ENCODE data around the gene SLC24A1.

Gene SLC24A1

GRCh38 chr15:65583701-65584100 is 38.0 kb upstream of the SLC24A1 start:
- TF ChIP-seq CTCF (IDR thresholded peaks at IDR 0.05; ENCODE audit: borderline replicate concordance, extremely low read depth, low read length, poor library complexity, severe bottlenecking) (no peak), EZH2 (IDR thresholded peaks at IDR 0.05; ENCODE audit: borderline replicate concordance, low read depth, low read length, severe bottlenecking) (no peak)
- peaks cover 17% of the 10 kb centered on the region for H3K4me1 ChIP-seq (ENCODE audit: insufficient read depth, low read length)
- DNase-seq (peak; percentile 61), ATAC-seq (ENCODE audit: insufficient read depth, low read depth) (peak; percentile 89)
- no peaks in the 10 kb centered on the region for H3K79me2 ChIP-seq (ENCODE audit: insufficient read depth, low read length)
- no peak overlapping the region for H3K4me2 ChIP-seq (ENCODE audit: insufficient read depth, low read length)
- no peaks in the 10 kb centered on the region for H3K27me3 ChIP-seq (ENCODE audit: insufficient read depth, low read length, poor library complexity)
- no peak overlapping the region for H3K9ac ChIP-seq (ENCODE audit: low read depth, low read length)
- H3K9me3 ChIP-seq (ENCODE audit: insufficient read depth, low read length, severe bottlenecking), result no peaks in the 10 kb centered on the region
- H3K4me3 ChIP-seq (ENCODE audit: low read depth in 1 of 2, low read length in 2 of 2), result no peak overlapping the region
- H4K20me1 ChIP-seq (ENCODE audit: insufficient read depth, low read length), result no peaks in the 10 kb centered on the region
- H3K36me3 ChIP-seq (ENCODE audit: insufficient read depth, low read length), result peaks cover 68% of the 10 kb centered on the region
- H2AFZ ChIP-seq (ENCODE audit: low read depth, low read length), result no peak overlapping the region
- H3K27ac ChIP-seq (ENCODE audit: low read length), result 0 out of 2 replicates have a peak overlapping the region, but pooled peaks have one; percentile 42

GRCh38 chr15:65584241-65584640 is 37.5 kb upstream of the SLC24A1 start:
- Histone ChIP-seq H3K9me3 (ENCODE audit: insufficient read depth, low read length, severe bottlenecking) (no peaks in the 10 kb centered on the region), H3K79me2 (ENCODE audit: insufficient read depth, low read length) (no peaks in the 10 kb centered on the region), H2AFZ (ENCODE audit: low read depth, low read length) (no peak overlapping the region), H4K20me1 (ENCODE audit: insufficient read depth, low read length) (no peaks in the 10 kb centered on the region), H3K9ac (ENCODE audit: low read depth, low read length) (no peak overlapping the region), H3K4me2 (ENCODE audit: insufficient read depth, low read length) (no peak overlapping the region), H3K27ac (ENCODE audit: low read length) (0 out of 2 replicates have a peak overlapping the region, but pooled peaks have one; percentile 0), H3K36me3 (ENCODE audit: insufficient read depth, low read length) (peaks cover 68% of the 10 kb centered on the region), H3K4me3 (ENCODE audit: low read depth in 1 of 2, low read length in 2 of 2) (no peak overlapping the region), H3K27me3 (ENCODE audit: insufficient read depth, low read length, poor library complexity) (no peaks in the 10 kb centered on the region), H3K4me1 (ENCODE audit: insufficient read depth, low read length) (peaks cover 17% of the 10 kb centered on the region)
- DNase-seq (no peak), ATAC-seq (ENCODE audit: insufficient read depth, low read depth) (no peak)
- TF ChIP-seq EZH2 (IDR thresholded peaks at IDR 0.05; ENCODE audit: borderline replicate concordance, low read depth, low read length, severe bottlenecking) (no peak), CTCF (IDR thresholded peaks at IDR 0.05; ENCODE audit: borderline replicate concordance, extremely low read depth, low read length, poor library complexity, severe bottlenecking) (no peak)

GRCh38 chr15:65587094-65587493 is 34.6 kb upstream of the SLC24A1 start:
- Histone ChIP-seq H3K27ac (ENCODE audit: low read length) (no peak overlapping the region), H3K4me3 (ENCODE audit: low read depth in 1 of 2, low read length in 2 of 2) (no peak overlapping the region), H3K9ac (ENCODE audit: low read depth, low read length) (no peak overlapping the region), H3K36me3 (ENCODE audit: insufficient read depth, low read length) (peaks cover 78% of the 10 kb centered on the region), H3K9me3 (ENCODE audit: insufficient read depth, low read length, severe bottlenecking) (no peaks in the 10 kb centered on the region), H3K79me2 (ENCODE audit: insufficient read depth, low read length) (no peaks in the 10 kb centered on the region), H3K4me2 (ENCODE audit: insufficient read depth, low read length) (no peak overlapping the region), H3K27me3 (ENCODE audit: insufficient read depth, low read length, poor library complexity) (no peaks in the 10 kb centered on the region), H3K4me1 (ENCODE audit: insufficient read depth, low read length) (peaks cover 17% of the 10 kb centered on the region), H4K20me1 (ENCODE audit: insufficient read depth, low read length) (no peaks in the 10 kb centered on the region), H2AFZ (ENCODE audit: low read depth, low read length) (no peak overlapping the region)
- ATAC-seq (ENCODE audit: insufficient read depth, low read depth) (no peak), DNase-seq (no peak)
- TF ChIP-seq CTCF (IDR thresholded peaks at IDR 0.05; ENCODE audit: borderline replicate concordance, extremely low read depth, low read length, poor library complexity, severe bottlenecking) (no peak), EZH2 (IDR thresholded peaks at IDR 0.05; ENCODE audit: borderline replicate concordance, low read depth, low read length, severe bottlenecking) (no peak)

- ATAC-seq (ENCODE audit: insufficient read depth, low read depth) (no peak), DNase-seq (no peak)
- Histone ChIP-seq H4K20me1 (ENCODE audit: insufficient read depth, low read length) (no peaks in the 10 kb centered on the region), H3K27me3 (ENCODE audit: insufficient read depth, low read length, poor library complexity) (no peaks in the 10 kb centered on the region), H3K4me1 (ENCODE audit: insufficient read depth, low read length) (no peaks in the 10 kb centered on the region), H3K4me2 (ENCODE audit: insufficient read depth, low read length) (no peak overlapping the region), H2AFZ (ENCODE audit: low read depth, low read length) (no peak overlapping the region), H3K4me3 (ENCODE audit: low read depth in 1 of 2, low read length in 2 of 2) (no peak overlapping the region), H3K36me3 (ENCODE audit: insufficient read depth, low read length) (peaks cover 87% of the 10 kb centered on the region), H3K9ac (ENCODE audit: low read depth, low read length) (no peak overlapping the region), H3K27ac (ENCODE audit: low read length) (no peak overlapping the region), H3K9me3 (ENCODE audit: insufficient read depth, low read length, severe bottlenecking) (no peaks in the 10 kb centered on the region), H3K79me2 (ENCODE audit: insufficient read depth, low read length) (no peaks in the 10 kb centered on the region; the same call in 1 of the 2 replicates)
- peak; percentile 46 for TF ChIP-seq CTCF (IDR thresholded peaks at IDR 0.05; ENCODE audit: borderline replicate concordance, extremely low read depth, low read length, poor library complexity, severe bottlenecking)
- TF ChIP-seq EZH2 (IDR thresholded peaks at IDR 0.05; ENCODE audit: borderline replicate concordance, low read depth, low read length, severe bottlenecking), result no peak
These were observed 25.8 kb upstream of the SLC24A1 start for GRCh38 chr15:65595960-65596359.

Measured in DND-41 (cell line).